Stimulated activated CD4-positive, alpha-beta T cell treated with anti-CD3 and anti-CD28 coated beads, Interleukin-1b, Interleukin-23, amount 100 ng/mL, for 24 hours (primary cell): ENCODE data around the gene COL13A1.

Experiments used
- DNase-seq, 4 experiments: peaks; one replicate each; pipeline ENCODE4 v3.0.0-alpha.2; 2020; ENCODE audit warnings: low read depth in 4 of 4, low spot score in 1 of 4

The COL13A1 gene

DNA sequence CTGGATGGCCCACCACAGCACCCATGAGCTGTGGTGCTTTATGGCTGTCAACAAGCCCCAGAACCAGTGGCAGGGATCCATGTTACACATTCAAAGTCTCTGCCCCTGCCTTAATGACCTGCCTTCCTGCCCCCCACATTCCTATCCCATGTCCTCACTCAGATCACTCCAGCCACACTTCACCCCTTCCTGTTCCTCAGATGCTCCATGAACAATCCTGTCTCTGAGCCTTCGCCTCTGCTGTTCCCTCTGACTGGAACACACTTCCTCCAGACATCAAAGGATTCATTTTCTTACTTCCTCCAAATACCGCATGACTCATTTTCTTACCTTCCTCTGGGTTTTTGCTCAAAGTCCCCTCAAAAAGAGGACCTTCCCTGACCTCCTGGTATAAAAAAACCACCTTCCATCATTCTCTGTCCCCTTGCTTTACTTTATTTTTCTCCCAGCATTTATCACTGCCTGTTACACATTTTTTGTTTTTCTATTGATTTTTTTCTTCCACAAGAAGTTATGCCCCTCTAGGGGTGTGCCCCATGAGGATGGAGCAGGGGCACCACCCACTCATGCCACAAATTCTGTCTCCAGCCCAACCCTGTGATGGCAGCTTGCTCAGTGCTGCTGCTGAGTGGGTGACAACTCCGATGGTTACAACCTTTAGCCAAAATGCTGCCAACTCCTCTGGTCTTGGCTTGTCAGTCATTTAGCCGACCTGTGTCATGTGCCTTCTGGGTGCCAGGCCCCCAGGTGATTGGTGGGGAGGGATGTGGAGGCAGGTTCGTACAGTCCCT, 18.2 kb downstream of the COL13A1 start:
- DNase-seq = no peak

DNA sequence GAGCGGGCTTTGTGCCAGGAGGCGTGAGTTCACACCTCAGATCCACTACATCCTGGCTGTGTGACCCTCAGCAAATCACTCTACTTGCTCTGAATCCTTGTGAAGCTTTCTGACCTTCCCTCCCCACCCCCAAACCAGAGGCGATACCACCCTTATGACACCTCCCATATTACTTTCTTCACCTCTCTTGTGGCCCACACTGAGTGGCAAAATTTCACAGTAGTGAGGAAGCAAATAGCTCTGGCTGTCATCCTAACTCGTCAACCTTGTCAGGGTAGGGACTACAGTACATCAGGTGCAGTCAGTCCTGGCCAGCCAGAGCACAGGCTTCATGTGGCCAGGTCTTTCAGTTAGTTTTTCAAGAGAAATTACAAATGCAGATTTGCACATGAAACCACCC, 19.1 kb downstream of the COL13A1 start:
- no peak for DNase-seq

DNA sequence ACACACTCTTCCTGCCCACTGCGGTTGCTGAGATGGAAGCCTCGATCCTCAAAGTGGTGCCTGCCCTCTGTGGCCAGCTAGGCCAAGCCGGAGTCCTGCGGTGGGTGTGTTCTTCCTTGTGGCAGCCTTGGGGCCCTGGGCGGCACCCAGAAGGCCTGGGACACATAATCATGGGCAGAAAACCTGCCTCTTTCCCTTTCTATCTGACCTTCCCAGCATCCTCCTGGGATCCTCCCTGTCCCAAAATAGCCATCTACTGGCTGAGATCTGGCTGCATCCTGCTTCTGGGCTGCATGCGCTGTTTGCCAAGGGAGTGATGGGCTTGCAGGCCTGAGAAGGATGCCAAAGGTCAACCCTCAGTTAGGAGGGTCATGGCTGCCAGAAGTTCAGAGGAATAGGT, 23.9 kb downstream of the COL13A1 start:
- no peak for DNase-seq

DNA sequence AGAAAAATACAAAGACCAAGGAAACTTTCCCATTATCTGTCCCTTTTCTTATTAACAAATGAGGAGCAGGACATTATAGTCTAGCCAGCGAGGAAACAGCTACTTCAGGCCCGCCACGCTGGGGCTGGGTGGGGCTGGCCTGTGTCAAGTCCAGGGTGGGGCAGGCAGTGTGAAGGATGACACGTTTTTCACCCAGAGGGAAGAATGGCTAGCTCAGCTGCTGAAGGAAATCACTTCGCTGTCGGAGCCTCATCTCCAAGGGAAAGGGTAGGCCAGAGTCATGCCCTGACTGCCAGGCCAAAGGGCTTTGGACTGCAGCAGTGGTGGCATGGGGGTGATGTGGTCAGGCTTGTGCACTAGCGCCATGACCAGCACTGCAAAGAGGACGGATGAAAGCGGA, 24.4 kb downstream of the COL13A1 start:
- DNase-seq = no peak

GRCh38 chr10:69826789-69827554, 25.3 kb downstream of the COL13A1 start:
- DNase-seq = no peak

GRCh38 chr10:69828144-69828870, 26.6 kb downstream of the COL13A1 start:
- no peak for DNase-seq

- no peak for DNase-seq
Measured at GRCh38 chr10:69829775-69830174, 28.1 kb downstream of the COL13A1 start.

- DNase-seq = no peak
Measured at GRCh38 chr10:69831231-69831855, 29.6 kb downstream of the COL13A1 start.

- no peak for DNase-seq
Measured at GRCh38 chr10:69835233-69835632, 33.5 kb downstream of the COL13A1 start.

GRCh38 chr10:69835875-69836730, 34.4 kb downstream of the COL13A1 start:
- no peak for DNase-seq

- DNase-seq = no peak
Measured at GRCh38 chr10:69836731-69837030, 35.0 kb downstream of the COL13A1 start.

DNA sequence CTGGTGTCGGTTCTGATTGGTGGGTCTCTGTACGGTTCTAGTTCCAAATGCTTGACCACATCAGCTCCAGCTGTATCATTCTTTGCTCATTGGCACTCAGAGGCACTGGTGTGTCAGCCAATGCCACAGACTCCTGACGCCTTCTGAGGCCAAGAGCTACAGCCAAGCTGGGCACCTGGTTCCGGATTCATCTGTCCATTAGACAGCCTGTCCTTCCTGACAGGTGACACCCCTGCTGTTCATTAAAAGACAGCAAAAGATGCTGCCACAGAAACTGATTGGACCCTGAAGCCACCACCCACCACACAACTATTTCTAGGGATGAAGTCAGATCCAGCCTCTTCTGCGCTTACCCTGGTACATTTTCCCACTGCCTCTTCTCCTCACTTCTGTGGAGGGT, 35.6 kb downstream of the COL13A1 start:
- no peak for DNase-seq

GRCh38 chr10:69838418-69838817, 36.7 kb downstream of the COL13A1 start:
- no peak for DNase-seq

GRCh38 chr10:69838853-69839252, 37.1 kb downstream of the COL13A1 start:
- DNase-seq = no peak

DNA sequence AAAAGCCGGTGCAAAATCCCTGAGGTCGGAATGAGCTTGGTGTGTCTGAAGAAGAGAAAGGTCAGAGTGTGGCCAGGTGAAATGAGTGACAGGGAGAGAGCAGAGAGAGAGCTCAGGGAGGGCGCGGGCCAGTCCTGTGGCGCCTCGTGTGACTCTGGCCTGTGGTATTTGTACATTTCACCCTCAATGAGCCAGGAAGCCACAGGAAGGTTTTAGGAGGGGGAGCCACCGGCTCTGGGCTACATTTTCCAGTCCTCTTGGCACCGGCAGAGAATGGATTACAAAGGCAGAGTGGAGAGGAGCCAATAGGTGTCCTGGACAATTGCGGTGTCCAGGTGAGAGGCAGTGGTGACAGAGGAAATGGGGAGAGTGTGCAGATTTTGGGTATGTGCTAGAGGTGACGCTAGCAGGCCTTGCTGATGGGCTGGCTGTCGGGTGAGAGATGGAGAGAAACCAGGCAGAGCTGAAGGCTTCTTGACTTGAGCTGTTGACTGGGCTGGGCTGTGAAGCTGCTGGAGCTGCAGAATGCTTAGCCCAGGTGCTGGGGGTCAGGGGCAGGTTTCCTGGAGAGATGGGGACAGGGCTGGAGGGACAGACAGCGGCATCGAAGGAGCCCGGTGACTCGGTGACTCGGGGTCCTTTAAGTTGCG, 38.1 kb downstream of the COL13A1 start:
- DNase-seq = no peak

- no peak for DNase-seq
Measured at GRCh38 chr10:69840773-69841172, 39.1 kb downstream of the COL13A1 start.

GRCh38 chr10:69842020-69842419, 40.3 kb downstream of the COL13A1 start:
- peak in 1 of 4 experiments; percentile 6 for DNase-seq

DNA sequence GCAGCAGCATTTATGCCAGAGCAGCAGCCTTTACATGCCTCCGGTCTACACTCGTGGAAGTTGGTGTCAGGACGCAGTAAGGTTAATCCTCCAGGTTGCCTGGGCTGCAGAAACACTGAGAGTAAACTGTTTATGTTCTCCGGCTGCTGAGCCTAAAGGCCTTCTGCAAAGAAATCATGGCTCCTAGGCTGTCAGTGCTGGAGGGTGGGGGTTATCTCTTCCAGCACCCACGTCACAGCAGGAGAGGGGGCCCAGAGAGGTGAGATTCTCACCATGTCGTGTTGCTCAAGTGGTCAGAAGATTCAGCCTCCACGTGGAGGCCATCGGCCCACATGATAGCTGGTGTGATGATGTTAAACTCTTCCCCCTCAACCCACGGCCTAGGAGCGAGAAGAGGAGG, 41.2 kb downstream of the COL13A1 start:
- DNase-seq = no peak

- no peak for DNase-seq
Measured at GRCh38 chr10:69843923-69844322, 42.2 kb downstream of the COL13A1 start.

- no peak for DNase-seq
Measured at GRCh38 chr10:69844698-69845097, 43.0 kb downstream of the COL13A1 start.
